Ectodermal cell (in vitro differentiated cells): ENCODE measurements around the gene MTMR4.
"Not testable (repeated sequence)": the region's sequence is repeated elsewhere in the genome, so short reads cannot be mapped to it uniquely, and the experiment has no call there.

ENCODE experiments used
- H3K27ac ChIP-seq: 2 replicates; pipeline ENCODE4 v1.7.0; 2013; ENCODE audit warnings: mild to moderate bottlenecking, low read depth, low read length; ENCODE audit not compliant: insufficient read depth, poor library complexity, severe bottlenecking
- H3K27me3 ChIP-seq: 2 replicates; pipeline ENCODE4 v1.7.0; 2013; ENCODE audit warnings: mild to moderate bottlenecking, low read length; ENCODE audit not compliant: insufficient read depth, control insufficient read depth, poor library complexity, severe bottlenecking
- H3K36me3 ChIP-seq: one replicate; pipeline ENCODE4 v1.7.0; 2013; ENCODE audit warnings: low read length; ENCODE audit not compliant: control insufficient read depth, insufficient read depth
- H3K4me1 ChIP-seq: one replicate; pipeline ENCODE4 v1.7.0; 2013; ENCODE audit warnings: low read length; ENCODE audit not compliant: control insufficient read depth, insufficient read depth
- H3K4me3 ChIP-seq: 2 replicates; pipeline ENCODE4 v1.7.0; 2013; ENCODE audit warnings: low read depth, low read length, control low read depth; ENCODE audit not compliant: insufficient read depth
- H3K9me3 ChIP-seq: 2 replicates; pipeline ENCODE4 v1.7.0; 2013; ENCODE audit warnings: mild to moderate bottlenecking, low read length, moderate library complexity; ENCODE audit not compliant: control insufficient read depth
- WGBS, 2 experiments: methylation state at CpG; one replicate each; pipeline ENCODE4 v1.1.7; 2013; ENCODE audit warnings: missing lambda C conversion rate in 2 of 2; 5-methylcytosine and 5-hydroxymethylcytosine counted together

Gene MTMR4

DNA sequence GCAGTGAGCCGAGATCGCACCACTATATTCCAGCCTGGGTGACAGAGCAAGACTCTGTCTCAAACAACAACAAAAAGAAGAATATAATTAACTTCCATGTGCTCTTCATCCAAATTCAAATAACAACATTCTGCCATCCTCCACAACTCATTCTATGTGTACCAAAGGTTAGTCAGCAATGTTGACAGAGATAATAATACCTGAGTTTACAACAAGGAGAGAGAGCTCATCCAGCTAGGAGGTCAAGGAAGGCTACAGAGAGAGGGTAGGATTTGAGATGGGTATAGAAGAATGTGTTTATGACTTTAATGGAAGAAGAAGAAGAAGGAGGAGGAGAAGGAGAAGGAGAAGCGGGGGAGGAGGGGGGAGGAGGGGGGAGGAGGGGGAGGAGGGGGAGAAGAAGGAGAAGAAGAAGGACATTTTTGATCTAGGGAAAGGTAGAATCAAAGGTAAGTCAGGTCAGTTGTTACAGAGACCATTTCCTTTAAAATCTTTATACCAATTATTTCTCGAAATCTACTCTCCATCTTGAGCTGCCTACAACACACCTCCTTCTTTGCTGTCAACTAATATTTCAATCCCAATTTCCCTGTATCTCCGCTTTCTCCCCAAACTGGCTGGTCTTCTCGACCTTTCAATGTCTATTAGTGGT, 16.1 kb downstream of the MTMR4 start:
- no peaks in the 10 kb centered on the region for H3K4me1 ChIP-seq
- H3K4me3 ChIP-seq, result no peak overlapping the region
- WGBS, 2 experiments, result 92 to 95% methylated on average over 5 of the region's 6 CpGs
- peaks cover 28% of the 10 kb centered on the region for H3K36me3 ChIP-seq
- no peak overlapping the region for H3K27ac ChIP-seq
- H3K9me3 ChIP-seq, result no peaks in the 10 kb centered on the region
- H3K27me3 ChIP-seq, result no peaks in the 10 kb centered on the region

DNA sequence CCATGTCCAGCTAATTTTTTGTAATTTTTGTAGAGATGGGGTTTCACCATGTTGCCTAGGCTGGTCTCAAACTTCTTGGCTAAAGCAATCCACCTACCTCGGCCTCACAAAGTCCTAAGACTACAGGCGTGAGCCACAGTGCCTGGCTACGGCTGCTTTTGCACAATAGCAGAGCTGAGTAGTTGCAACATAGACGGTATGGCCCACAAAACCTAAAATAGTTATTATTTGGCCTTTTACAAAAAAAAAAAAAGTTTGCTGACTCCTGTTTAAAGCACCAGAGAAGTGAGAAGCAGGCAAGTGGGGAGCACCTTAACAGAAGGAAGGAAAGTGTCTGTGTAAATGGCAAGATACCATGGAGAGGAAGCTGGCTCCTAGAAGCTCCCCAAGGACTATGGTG, 20.9 kb downstream of the MTMR4 start:
- Histone ChIP-seq H3K36me3 (peaks cover 38% of the 10 kb centered on the region), H3K4me3 (no peak overlapping the region), H3K27ac (no peak overlapping the region), H3K9me3 (no peaks in the 10 kb centered on the region), H3K4me1 (no peaks in the 10 kb centered on the region), H3K27me3 (no peaks in the 10 kb centered on the region)
- WGBS, 2 experiments, result 88 to 96% methylated on average over 4 of the region's 4 CpGs

DNA sequence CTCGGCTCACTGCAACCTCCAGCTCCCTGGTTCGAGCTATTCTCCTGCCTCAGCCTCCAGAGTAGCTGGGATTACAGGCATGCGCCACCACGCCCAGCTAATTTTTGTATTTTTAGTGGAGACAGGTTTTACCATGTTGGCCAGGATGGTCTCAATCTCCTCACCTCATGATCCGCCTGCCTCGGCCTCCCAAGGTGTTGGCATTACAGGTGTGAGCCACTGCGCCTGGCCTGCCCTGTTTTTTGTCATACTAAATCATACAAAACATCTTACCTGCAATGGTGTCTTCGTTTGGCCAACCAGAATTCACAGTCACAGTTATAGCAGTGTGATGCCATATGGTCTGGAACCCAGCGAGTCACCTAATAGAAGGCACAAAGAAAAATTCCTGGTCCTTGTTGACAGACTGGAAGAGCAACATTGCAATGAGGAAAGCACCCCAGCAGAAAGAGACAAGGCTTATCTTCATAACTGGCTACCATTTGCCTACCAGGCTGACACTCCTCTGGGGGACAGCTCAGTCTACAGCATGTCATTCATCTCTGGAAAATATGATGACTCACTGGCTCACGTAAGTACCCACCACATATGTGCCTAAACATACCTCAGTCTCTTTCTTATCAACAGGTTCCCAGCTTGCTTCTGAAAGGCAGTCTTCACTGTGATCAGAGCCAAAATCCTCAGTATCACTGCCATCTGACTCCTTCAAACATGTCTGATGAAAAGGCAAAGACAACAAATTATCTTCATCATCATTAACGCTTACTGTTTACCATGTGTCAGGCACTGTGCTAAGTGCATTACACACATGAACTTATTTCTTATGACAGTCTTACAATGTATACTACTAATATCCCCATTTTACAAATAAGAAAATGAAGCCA, 22.0 kb downstream of the MTMR4 start:
- WGBS, 2 experiments, result 92 to 96% methylated on average over 11 of the region's 11 CpGs
- no peak overlapping the region for H3K4me3 ChIP-seq
- H3K4me1 ChIP-seq, result no peaks in the 10 kb centered on the region
- H3K27ac ChIP-seq, result no peak overlapping the region
- no peaks in the 10 kb centered on the region for H3K27me3 ChIP-seq
- H3K36me3 ChIP-seq, result peaks cover 38% of the 10 kb centered on the region
- no peaks in the 10 kb centered on the region for H3K9me3 ChIP-seq

DNA sequence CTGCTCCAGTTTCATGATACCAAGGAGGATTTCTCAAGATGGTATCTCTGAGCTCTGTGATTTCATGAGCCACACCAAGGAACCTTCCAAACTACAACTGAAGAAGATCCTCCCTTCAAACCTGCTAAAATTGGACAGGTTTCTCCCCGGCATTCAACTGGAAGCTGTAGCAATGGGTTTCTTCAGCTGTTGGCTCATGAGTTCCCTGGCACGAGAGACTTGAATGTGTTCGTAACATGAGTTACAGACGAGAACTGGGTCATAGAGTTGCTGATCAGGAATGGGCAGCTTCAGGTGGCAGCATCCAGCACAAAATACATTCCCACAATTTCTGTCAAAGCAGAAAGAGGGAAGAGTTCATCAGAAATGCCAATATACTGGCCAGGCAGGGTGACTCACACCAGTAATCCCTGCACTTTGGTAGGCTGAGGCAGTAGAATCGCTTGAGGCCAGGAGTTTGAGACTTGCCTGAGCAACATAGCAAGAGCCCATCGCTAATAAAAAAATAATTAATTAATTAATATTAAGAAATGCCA, 22.9 kb downstream of the MTMR4 start:
- Histone ChIP-seq H3K27ac (no peak overlapping the region), H3K9me3 (no peaks in the 10 kb centered on the region), H3K27me3 (no peaks in the 10 kb centered on the region), H3K4me3 (no peak overlapping the region), H3K4me1 (no peaks in the 10 kb centered on the region), H3K36me3 (peaks cover 38% of the 10 kb centered on the region)
- WGBS, 2 experiments, result 95% methylated on average over 5 of the region's 6 CpGs

DNA sequence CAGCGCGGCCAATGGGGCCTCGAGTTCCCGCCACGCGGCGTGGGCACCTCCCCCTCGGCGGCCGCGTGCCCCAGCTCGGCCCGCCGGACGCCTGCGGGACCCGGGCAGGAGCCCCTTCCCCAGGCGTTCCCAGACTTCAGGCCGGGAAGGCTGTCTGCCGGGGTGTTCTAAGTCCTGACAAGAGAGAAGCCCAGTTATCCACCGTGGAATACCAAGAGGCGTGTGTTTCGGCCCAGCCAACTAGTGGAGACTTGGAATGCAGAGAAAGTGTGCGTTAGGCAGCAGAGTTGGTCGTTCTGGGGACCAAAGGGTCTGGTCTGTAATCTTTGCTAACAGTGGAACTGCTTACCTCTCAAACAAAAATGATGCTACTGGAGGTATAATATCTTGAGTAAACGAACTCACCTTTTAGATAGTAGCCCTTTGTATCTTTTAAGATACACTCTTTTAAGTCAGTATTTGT, 26.0 kb downstream of the MTMR4 start:
- Histone ChIP-seq H3K4me1 (no peaks in the 10 kb centered on the region), H3K4me3 (no peak overlapping the region), H3K36me3 (peaks cover 26% of the 10 kb centered on the region), H3K9me3 (no peaks in the 10 kb centered on the region), H3K27ac (no peak overlapping the region), H3K27me3 (no peaks in the 10 kb centered on the region)
- 96% methylated on average over 25 to 26 of the region's 26 CpGs for WGBS, 2 experiments

DNA sequence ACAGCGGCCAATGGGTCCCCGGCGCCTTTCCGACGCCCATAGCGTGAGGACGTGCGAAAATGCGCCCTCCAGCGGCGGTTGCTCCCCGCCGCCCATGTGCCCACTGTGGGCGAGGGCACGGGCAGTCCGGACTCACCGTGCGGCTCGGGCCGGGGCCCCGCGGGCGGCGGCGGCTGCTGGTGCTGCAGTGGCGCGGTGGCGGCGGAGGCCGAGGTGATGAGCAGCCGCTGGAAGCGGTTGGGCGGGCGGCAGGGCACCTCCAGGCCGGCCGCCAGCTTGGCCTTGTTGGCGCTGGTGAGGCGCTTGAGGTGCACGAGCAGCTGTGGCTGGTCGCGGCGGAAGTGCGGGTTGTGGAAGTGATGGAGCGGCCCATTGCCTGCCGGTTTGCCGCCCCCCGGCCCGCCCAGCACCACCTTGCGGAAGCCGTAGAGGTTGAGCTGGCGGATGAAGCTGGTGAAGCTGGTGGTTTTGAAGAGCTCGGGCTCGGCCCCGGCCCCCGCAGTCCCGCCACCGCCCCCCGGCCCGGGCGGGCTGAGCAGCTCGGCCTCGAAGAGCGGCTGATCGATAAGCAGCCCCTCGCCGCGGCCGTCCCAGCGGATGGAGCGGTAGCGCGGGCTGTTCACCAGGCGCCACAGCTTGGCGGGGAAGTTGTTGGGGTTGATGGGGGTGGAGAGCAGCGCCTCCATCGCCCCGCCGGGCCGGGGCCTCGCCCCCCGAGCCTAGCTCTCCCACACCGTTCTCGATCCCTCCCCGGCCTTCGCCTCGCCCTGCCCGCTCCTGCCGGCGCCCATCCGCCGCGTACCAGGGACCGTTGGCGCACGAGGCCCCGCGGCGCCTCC, 26.6 kb downstream of the MTMR4 start, which contains the start of gene HSF5:
HSF5 (minus strand) TSS at position 820 of the 839 bp plus-strand sequence; CDS start at position 686, 134 bp downstream.
- 96% methylated on average over 98 of the region's 98 CpGs for WGBS, 2 experiments
- Histone ChIP-seq H3K4me3 (no peak within 1 kb of the TSS), H3K9me3 (no peaks in the 10 kb centered on the region), H3K27me3 (no peaks in the 10 kb centered on the region), H3K27ac (no peak within 1 kb of the TSS), H3K4me1 (no peaks in the 10 kb centered on the region), H3K36me3 (peaks cover 26% of the 10 kb centered on the region)

DNA sequence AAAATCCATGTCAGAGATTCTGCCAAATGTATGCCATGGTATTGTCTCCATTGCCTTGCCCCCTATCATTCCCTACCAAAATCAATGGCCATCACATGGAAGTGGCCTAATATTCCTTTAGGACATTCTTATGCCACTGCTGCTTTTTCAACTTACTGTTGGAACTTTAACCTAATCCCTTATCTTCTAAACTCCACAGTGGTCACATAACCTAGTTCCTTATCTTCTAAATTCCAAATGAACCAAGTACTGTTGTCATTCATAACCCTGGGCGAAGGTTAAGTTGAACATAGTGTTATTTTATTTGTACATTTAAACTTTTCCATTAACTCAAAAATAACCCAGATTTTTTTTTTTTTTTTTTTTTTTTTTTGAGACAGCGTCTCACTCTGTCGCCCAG, 29.8 kb downstream of the MTMR4 start:
- WGBS, 2 experiments, result 85 to 86% methylated on average over 2 to 3 of the region's 3 CpGs
- H3K9me3 ChIP-seq, result no peaks in the 10 kb centered on the region
- no peaks in the 10 kb centered on the region for H3K4me1 ChIP-seq
- peaks cover 2% of the 10 kb centered on the region for H3K36me3 ChIP-seq
- no peak overlapping the region for H3K4me3 ChIP-seq
- H3K27me3 ChIP-seq, result no peaks in the 10 kb centered on the region
- H3K27ac ChIP-seq, result peak overlapping the region; percentile 23

DNA sequence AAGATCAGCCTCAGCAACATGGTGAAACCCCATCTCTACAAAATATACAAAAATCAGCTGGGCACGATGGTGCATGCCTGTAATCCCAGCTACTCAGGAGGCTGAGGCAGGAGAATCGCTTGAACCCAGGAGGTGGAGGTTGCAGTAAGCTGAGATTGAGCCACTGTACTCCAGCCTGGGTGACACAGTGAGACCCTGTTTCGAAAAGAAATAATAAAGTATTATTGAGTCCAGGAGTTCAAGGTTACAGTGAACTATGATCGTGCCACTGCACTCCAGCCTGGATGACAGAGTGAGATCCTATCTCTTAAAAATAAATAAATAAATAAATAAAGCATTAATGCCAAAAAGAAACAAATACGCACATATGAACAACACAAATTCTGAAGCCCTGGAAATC, 32.6 kb downstream of the MTMR4 start:
- not testable (repeated sequence) for H3K27me3 ChIP-seq, H3K36me3 ChIP-seq, H3K9me3 ChIP-seq, H3K4me3 ChIP-seq, H3K27ac ChIP-seq, H3K4me1 ChIP-seq
- WGBS, 2 experiments, result 77 to 92% methylated on average over 3 to 4 of the region's 5 CpGs

DNA sequence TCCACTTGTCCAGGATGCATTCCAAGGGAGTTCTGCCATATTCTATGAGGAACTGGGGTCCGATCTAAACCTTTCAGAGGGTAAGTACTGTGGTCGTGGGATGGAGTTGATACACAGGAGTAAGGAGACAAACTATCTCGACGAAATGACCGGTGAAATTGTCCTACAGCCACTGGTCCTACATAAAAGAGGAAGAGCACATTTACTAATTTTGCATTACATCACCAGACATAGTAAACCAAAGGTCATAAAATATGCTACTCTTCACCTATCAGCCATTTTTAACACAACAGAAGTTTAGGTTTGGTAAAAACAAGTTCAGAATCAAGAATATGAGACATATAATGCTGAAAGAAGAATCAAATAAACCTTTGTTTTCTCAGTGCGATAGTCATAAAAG, 34.3 kb downstream of the MTMR4 start:
- Histone ChIP-seq H3K4me3 (no peak overlapping the region), H3K27me3 (no peaks in the 10 kb centered on the region), H3K4me1 (no peaks in the 10 kb centered on the region), H3K27ac (no peak overlapping the region), H3K36me3 (no peaks in the 10 kb centered on the region), H3K9me3 (no peaks in the 10 kb centered on the region)
- 92 to 93% methylated on average over 6 of the region's 6 CpGs for WGBS, 2 experiments
